ENCODE results near the gene C1S.

Gene C1S

GRCh38 chr12:7017870-7018349 lies 42.6 kb upstream of the C1S start:
- no peak for TF ChIP-seq CTCF (IDR thresholded peaks at IDR 0.05; ENCODE audit: low read depth, low read length, missing control alignments)
- in situ Hi-C loops (cut with HindIII; ENCODE audit: low sequenced_read_pairs), result no loop called here
- DNase-seq (ENCODE audit: low read depth), result no peak
- H3K4me3 ChIP-seq (ENCODE audit: low read depth, low read length), result peak overlapping the region; percentile 90

- peak; percentile 82 for TF ChIP-seq CTCF (IDR thresholded peaks at IDR 0.05; ENCODE audit: low read depth, low read length, missing control alignments)
- peak; percentile 87 for DNase-seq (ENCODE audit: low read depth)
- peak within 1 kb of the TSS; percentile 90 for H3K4me3 ChIP-seq (ENCODE audit: low read depth, low read length)
- in situ Hi-C loops (cut with HindIII; ENCODE audit: low sequenced_read_pairs), result no loop called here
These were observed 42.0 kb upstream of the C1S start, which contains the start of gene LPCAT3 for GRCh38 chr12:7018350-7019042. Gene LPCAT3 (minus strand): TSS chr12:7018476. CDS start chr12:7018424, 52 bp downstream.

GRCh38 chr12:7019043-7019569 lies 41.4 kb upstream of the C1S start:
- in situ Hi-C loops (cut with HindIII; ENCODE audit: low sequenced_read_pairs), result no loop called here
- peak overlapping the region; percentile 90 for H3K4me3 ChIP-seq (ENCODE audit: low read depth, low read length)
- TF ChIP-seq CTCF (IDR thresholded peaks at IDR 0.05; ENCODE audit: low read depth, low read length, missing control alignments), result no peak
- DNase-seq (ENCODE audit: low read depth), result no peak

- TF ChIP-seq CTCF (IDR thresholded peaks at IDR 0.05; ENCODE audit: low read depth, low read length, missing control alignments), result no peak
- no peak overlapping the region for H3K4me3 ChIP-seq (ENCODE audit: low read depth, low read length)
- in situ Hi-C loops (cut with HindIII; ENCODE audit: low sequenced_read_pairs), result no loop called here
- no peak for DNase-seq (ENCODE audit: low read depth)
These were observed 38.6 kb upstream of the C1S start for GRCh38 chr12:7021956-7022355.

GRCh38 chr12:7023114-7023513 lies 37.4 kb upstream of the C1S start:
- in situ Hi-C loops (cut with HindIII; ENCODE audit: low sequenced_read_pairs), result no loop called here
- no peak overlapping the region for H3K4me3 ChIP-seq (ENCODE audit: low read depth, low read length)
- no peak for TF ChIP-seq CTCF (IDR thresholded peaks at IDR 0.05; ENCODE audit: low read depth, low read length, missing control alignments)
- DNase-seq (ENCODE audit: low read depth), result no peak

GRCh38 chr12:7026854-7027253 lies 33.7 kb upstream of the C1S start:
- no peak for TF ChIP-seq CTCF (IDR thresholded peaks at IDR 0.05; ENCODE audit: low read depth, low read length, missing control alignments)
- DNase-seq (ENCODE audit: low read depth), result no peak
- in situ Hi-C loops (cut with HindIII; ENCODE audit: low sequenced_read_pairs), result no loop called here
- no peak overlapping the region for H3K4me3 ChIP-seq (ENCODE audit: low read depth, low read length)

Data from astrocyte of the cerebellum (primary cell).